BJ (cell line): ENCODE measurements around the gene CFHR5. TPM values are rescaled to one million over a fixed set of nuclear protein-coding genes. Genes with fewer than 3 reads are reported as not detected.
"Not testable (repeated sequence)": the region's sequence is repeated elsewhere in the genome, so short reads cannot be mapped to it uniquely, and the experiment has no call there.

Experiments
- CTCF ChIA-PET: fragments of 350-600 bp; formaldehyde crosslinking; extraction: SDS; loops from one replicate; lab custom pipeline; 2021; ENCODE audit warnings: antibody characterized with exemption, inconsistent platforms; lab: Yijun Ruan, JAX
- POLR2A ChIA-PET: fragments of 300-600 bp; sonication (Branson Sonifier 250); formaldehyde crosslinking; extraction: SDS; loops from one replicate; lab custom pipeline; 2021; ENCODE audit warnings: antibody characterized with exemption; lab: Charles Lee
- DNase-seq: peaks from one replicate; pipeline ENCODE4 v3.0.0-alpha.2; 2011; ENCODE audit warnings: low read depth
- H3K27me3 ChIP-seq: 2 replicates; pipeline ENCODE4 v1.6.0; 2011; ENCODE audit warnings: low read length; ENCODE audit not compliant: control insufficient read depth, insufficient read depth
- H3K36me3 ChIP-seq: 2 replicates; pipeline ENCODE4 v1.5.1; 2011; ENCODE audit warnings: low read length; ENCODE audit not compliant: control insufficient read depth, insufficient read depth
- H3K4me3 ChIP-seq: 2 replicates; pipeline ENCODE4 v1.5.1; 2011; ENCODE audit warnings: low read depth, mild to moderate bottlenecking, control low read depth, low read length
- CTCF ChIP-seq: IDR thresholded peaks from 2 replicates; pipeline ENCODE4 v1.5.1; 2011; ENCODE audit warnings: low read depth, mild to moderate bottlenecking, control low read depth, inconsistent platforms, low read length, moderate library complexity; ENCODE audit not compliant: insufficient read depth
- polyA plus RNA-seq: library from polyadenylated mRNA; depleted of rRNA; stranded (reverse); fragments of >200 nt; gene quantifications from 2 replicates; pipeline ENCODE4 v1.2.3, GENCODE V29; 2011

The CFHR5 gene
- polyA plus RNA-seq, 1 experiment = not detected

- no peak overlapping the region for H3K4me3 ChIP-seq
- DNase-seq = no peak
- POLR2A ChIA-PET = no interaction called here
- no peaks in the 10 kb centered on the region for H3K36me3 ChIP-seq
- CTCF ChIA-PET = no interaction called here
- TF ChIP-seq CTCF = no peak
- H3K27me3 ChIP-seq = no peaks in the 10 kb centered on the region
Measured at GRCh38 chr1:196980859-196981258, 3.5 kb downstream of the CFHR5 start.

- POLR2A ChIA-PET, H3K4me3 ChIP-seq, DNase-seq, H3K36me3 ChIP-seq, H3K27me3 ChIP-seq, CTCF ChIA-PET: not testable (repeated sequence)
Measured at GRCh38 chr1:196982247-196982646, 4.9 kb downstream of the CFHR5 start.

GRCh38 chr1:196991919-196992651 lies 14.7 kb downstream of the CFHR5 start:
- H3K27me3 ChIP-seq, DNase-seq, H3K4me3 ChIP-seq, CTCF ChIA-PET, POLR2A ChIA-PET, H3K36me3 ChIP-seq: not testable (repeated sequence)

- CTCF ChIA-PET = no interaction called here
Measured at GRCh38 chr1:196993916-196994315, 16.6 kb downstream of the CFHR5 start.

GRCh38 chr1:196997423-196997822 lies 20.1 kb downstream of the CFHR5 start:
- TF ChIP-seq CTCF = no peak
- Histone ChIP-seq H3K27me3 (no peaks in the 10 kb centered on the region), H3K36me3 (no peaks in the 10 kb centered on the region), H3K4me3 (no peak overlapping the region)
- POLR2A ChIA-PET = no interaction called here
- CTCF ChIA-PET = interaction anchor here (1.1 kb wide), 1 partner anchor 182 kb away, joined by 3 read pairs; no protein-coding TSS in a partner anchor
- no peak for DNase-seq

More at GRCh38 chr1:196993916-196994315, 16.6 kb downstream of the CFHR5 start:
- TF ChIP-seq CTCF = no peak
- no peak for DNase-seq
- POLR2A ChIA-PET = no interaction called here
- Histone ChIP-seq H3K36me3 (no peaks in the 10 kb centered on the region), H3K27me3 (no peaks in the 10 kb centered on the region), H3K4me3 (no peak overlapping the region)

- H3K4me3 ChIP-seq = no peak overlapping the region
- no peaks in the 10 kb centered on the region for H3K36me3 ChIP-seq
- POLR2A ChIA-PET = no interaction called here
- CTCF ChIA-PET = no interaction called here
- H3K27me3 ChIP-seq = no peaks in the 10 kb centered on the region
- no peak for DNase-seq
- no peak for TF ChIP-seq CTCF
Measured at GRCh38 chr1:197001828-197002227, 24.5 kb downstream of the CFHR5 start.
